AG09319 (cell line): ENCODE measurements around the gene GFRA1.

Experiments
- DNase-seq: peaks from one replicate; pipeline ENCODE4 v3.0.0-alpha.2; 2010; ENCODE audit warnings: low read depth; ENCODE audit errors: extremely low read depth
- CTCF ChIP-seq: IDR thresholded peaks from 2 replicates; pipeline ENCODE4 v1.5.1; 2011; ENCODE audit warnings: low read depth, mild to moderate bottlenecking, inconsistent platforms, low read length, moderate library complexity

The GFRA1 gene

DNA sequence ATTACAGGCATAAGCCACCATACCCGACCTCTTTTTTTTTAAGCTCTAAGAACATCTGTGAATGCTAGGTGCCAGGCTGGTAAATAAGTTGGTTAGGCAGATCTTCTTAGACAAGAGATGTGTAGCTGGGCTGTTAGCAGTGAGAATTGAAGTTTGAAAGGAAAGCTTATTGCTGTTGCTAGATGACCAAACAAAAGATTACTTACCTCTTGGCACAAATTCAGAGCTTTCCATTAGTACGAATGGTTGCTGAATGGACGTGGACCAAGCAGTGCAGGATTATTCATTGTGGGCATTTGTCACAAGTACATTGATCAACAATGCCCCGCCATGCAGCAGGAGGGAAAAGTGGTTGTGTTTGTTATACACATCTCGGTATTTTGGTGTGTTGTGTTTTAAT lies 131.2 kb downstream of the GFRA1 start:
- DNase-seq = no peak
- no peak for TF ChIP-seq CTCF

DNA sequence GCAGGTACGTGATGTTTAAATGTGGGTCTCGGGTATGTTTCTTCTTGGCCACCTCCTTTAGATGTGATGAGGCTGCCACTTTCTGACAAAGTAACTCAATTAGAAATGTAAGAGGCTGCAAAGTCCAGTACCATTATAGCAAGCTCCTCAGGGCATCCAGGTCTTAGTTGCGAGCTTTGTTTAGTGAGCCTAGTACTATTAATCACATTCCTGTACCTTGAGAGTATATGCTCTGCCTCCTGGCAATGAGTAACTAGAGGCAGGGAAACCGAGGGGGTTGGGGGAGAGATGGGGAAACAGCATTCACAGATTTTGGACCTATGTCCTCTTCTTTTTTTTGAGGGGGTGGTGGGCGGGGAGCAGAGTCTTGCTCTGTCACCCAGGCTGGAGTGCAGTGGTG lies 131.8 kb downstream of the GFRA1 start:
- no peak for TF ChIP-seq CTCF
- no peak for DNase-seq

DNA sequence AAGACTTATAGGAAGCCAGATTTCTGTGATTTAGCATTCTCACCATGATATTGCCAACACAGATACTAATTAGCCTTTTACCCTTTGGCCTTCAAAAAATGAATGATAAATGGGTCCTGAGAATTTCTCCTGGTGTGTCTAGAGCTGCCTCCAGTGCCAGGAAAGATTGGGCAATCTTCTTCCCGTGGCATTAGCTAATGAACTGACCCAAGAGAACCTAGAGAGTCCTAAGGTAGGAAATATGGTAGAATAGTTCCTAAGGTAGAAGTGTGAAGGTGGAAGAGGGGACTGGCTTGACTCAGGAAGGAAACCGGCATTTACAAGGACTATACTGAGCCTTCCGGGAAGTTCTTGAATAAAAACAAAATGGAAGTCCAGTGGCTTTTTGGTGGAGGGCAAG lies 133.1 kb downstream of the GFRA1 start:
- no peak for DNase-seq
- TF ChIP-seq CTCF = no peak

DNA sequence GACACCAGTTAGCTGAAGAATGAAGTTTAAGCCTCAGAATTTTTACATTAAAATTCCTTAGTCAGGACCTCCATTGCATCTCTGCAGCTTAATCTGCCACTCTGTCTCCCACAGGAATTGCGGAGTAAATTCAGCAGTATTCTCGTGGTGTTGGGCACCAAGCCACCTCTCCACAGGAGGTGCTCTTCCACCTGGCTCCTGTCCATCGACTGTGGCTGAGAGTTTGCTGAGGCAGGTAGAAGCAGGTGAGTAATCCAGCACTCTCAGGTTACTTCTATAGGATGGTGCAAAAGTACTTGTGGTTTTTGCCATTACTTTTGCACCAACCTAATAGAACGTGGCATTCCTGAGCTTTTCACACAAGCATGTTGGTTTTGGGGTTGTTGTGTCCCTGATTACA lies 134.1 kb downstream of the GFRA1 start:
- no peak for DNase-seq
- no peak for TF ChIP-seq CTCF

DNA sequence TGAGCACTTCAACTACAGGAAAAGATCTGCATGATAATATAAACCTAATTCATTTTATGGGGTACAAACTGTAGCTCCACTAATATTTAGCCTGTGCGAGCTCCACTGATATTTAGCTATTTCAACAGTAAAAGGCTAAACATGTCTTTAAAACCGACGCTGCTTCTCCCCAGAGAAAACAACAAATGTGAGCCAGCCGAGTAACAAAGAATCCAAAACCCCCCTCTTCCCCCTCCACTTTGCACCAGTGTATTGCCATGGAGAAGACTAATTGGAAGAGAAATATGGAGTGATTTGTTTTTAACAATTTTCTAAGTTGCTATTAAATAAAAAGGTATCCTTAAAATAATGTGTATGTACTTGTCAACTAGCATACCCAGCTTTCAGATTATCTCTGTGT lies 136.7 kb downstream of the GFRA1 start:
- no peak for TF ChIP-seq CTCF
- DNase-seq = no peak

DNA sequence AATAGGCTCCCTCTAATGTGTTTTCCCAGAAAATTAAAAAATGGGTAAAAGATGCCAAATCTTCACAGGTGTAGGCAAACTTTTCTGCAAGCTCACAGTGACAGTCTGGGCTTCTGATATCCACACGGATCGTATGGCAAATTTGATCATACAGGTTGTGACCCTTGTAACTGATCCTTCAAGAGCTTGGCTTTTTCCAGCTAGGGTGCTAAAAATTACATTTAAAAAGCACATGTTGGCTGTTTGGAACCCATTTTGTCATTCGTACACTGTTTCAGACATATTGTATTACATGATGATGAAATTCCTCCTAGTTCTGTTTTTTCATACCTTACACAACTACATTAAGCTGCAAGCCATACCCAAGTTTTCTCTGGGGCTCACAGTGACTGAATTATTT lies 138.7 kb downstream of the GFRA1 start:
- TF ChIP-seq CTCF = no peak
- no peak for DNase-seq

DNA sequence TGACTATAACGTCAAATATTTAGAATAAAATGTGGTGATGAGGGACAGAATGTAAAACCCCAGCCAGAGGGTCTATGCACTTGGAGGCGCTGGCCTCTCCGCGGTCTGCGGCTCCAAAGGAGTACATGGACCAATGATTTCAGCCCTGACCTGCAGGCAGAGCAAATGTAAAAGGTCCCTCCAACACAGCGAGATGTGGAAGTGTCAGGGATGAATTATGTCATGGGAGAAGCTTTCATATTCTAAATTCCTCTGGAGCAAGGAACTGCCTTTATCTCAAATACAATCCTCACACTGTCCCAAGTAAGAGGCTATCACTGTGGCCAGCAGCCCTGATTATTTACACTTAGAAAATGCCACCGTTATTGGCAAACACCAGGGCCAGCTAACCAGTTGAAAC lies 139.4 kb downstream of the GFRA1 start:
- no peak for TF ChIP-seq CTCF
- DNase-seq = no peak
